HG02571 (cell line): ENCODE data around the gene OR5M3.

Source experiments
- ATAC-seq: cut with Tn5 transposase; IDR thresholded peaks from one replicate; pipeline ENCODE4 v1.9.1; 2021; ENCODE audit warnings: mild to moderate bottlenecking, moderate library complexity; ENCODE audit not compliant: unreplicated experiment

Gene OR5M3

DNA sequence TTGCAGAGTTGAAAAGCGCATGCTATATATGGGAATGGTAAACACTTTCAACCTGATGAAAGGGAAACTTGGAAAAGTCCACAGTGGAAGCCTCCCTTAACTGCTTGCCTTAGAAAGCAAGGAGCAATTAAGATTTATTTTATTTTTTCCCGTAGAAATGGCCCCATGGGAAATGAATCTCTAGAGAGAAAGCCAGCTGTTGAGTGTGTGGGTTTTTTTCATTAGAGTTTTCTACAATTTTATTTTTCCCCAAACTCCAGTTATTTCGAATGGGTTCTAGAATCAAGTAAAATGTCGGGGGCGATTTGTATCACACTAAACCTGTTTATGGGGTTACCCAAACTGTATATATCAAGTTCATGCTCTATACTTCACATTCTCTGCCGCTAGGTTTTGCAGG lies at the start of gene OR5M3:
Gene OR5M3, minus strand, starts transcription at position 101 of the 400 bp plus-strand sequence. CDS start 2,855 bp downstream, outside the sequence.
- ATAC-seq = no peak

- no peak for ATAC-seq
These were observed 48.9 kb upstream of the OR5M3 start for GRCh38 chr11:56522008-56522407.

DNA sequence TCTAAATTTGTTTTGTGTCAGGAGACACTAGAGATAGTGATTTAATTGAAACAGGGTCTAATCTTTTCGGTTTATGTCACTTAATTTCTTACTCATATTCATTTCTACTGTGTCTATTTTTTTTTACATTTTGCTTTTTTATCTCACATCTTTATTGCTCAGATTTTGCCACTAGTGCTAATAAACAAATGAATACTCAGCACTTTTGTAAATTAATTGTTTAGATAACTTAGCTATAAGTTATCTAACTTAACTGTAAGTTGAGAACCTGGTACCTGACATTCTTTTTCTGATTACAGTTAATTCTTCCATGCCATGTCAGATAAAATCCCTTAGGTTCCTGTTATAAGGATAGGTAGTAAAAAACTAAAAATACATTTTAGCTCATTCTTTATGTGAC lies 40.1 kb upstream of the OR5M3 start:
- ATAC-seq = no peak

DNA sequence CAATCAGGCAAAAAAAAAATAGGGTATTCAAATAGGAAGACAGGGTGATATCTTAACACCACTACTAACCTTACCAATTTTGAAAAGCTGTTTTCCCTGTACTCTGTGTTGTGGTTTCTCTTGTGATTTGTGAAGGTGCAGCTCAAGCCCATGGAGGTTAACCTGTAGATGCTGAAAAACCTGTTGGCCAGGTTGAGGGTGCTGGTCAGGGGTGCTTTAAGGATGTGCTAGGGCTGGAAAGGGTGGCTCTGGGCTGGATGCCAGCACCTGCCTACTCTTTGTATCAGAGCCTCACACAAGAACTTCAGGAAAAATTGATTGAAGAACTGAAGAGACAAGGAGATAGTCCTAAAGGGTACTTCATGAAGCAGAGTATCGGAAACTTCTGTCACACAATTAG lies 36.3 kb upstream of the OR5M3 start:
- no peak for ATAC-seq

GRCh38 chr11:56497010-56497409 lies 23.9 kb upstream of the OR5M3 start:
- ATAC-seq = no peak

DNA sequence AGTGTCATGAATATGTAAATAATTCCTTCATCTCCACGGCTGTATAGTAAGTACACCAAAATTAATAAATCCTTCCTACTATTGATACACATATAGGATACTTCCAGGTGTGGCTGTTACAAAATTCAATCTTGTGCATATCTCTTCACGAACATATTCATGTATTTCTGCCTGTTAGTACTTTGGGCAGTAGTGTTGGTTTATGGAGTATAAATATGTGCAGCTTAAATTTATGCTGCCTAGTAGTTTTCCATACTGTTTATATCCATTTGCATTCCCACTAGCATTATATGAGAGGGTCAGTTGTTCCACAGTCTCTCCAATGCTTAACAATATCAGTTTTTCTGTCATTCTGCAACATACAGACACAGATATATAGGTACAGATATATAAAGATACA lies 22.0 kb upstream of the OR5M3 start:
- no peak for ATAC-seq

- no peak for ATAC-seq
These were observed 18.1 kb upstream of the OR5M3 start, which contains the start of gene OR5M8 for GRCh38 chr11:56491270-56491669. OR5M8 (minus strand) TSS chr11:56491370; CDS start chr11:56491370, 0 bp downstream.

GRCh38 chr11:56486801-56487200 lies 13.6 kb upstream of the OR5M3 start:
- no peak for ATAC-seq

GRCh38 chr11:56474729-56475235 lies 1.6 kb upstream of the OR5M3 start:
- no peak for ATAC-seq

- no peak for ATAC-seq
These were observed 16.1 kb downstream of the OR5M3 start for GRCh38 chr11:56457076-56457475.

DNA sequence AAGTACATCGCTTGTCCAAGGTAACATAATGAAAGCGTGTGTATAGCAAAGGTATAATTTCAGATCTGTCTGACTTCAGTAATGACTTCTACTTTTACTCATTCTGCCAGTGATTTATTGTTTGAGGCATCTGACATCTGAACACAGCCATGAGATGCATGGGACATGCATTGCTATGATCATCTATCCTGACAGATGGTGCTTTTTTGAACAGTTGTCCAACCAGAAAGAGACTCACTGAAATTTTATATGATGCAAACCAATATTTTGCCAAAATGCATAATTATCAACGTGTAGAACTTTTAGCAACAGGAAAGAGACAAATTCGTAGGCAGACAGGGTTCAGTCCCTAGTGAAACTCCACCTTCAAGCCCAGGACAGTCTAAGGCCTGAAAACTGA lies 19.6 kb downstream of the OR5M3 start:
- no peak for ATAC-seq
